ENCODE results near the gene LIPF. TPM values are rescaled to one million over a fixed set of nuclear protein-coding genes. Genes with fewer than 3 reads are reported as not detected.

Gene LIPF
- total and polyA plus RNA-seq, 8 donors, result 1.2 TPM; not detected in 7

- WGBS, 2 donors, result 70 to 81% methylated on average over 1 of the region's 1 CpG
- no peak overlapping the region for H3K27ac ChIP-seq
- H3K9me3 ChIP-seq, result no peaks in the 10 kb centered on the region
- H3K4me3 ChIP-seq, result no peak overlapping the region
- intact Hi-C loops (cut with DNase I), result no loop called here
- FAIRE-seq, result no peak
- TF ChIP-seq, protein P1, sequence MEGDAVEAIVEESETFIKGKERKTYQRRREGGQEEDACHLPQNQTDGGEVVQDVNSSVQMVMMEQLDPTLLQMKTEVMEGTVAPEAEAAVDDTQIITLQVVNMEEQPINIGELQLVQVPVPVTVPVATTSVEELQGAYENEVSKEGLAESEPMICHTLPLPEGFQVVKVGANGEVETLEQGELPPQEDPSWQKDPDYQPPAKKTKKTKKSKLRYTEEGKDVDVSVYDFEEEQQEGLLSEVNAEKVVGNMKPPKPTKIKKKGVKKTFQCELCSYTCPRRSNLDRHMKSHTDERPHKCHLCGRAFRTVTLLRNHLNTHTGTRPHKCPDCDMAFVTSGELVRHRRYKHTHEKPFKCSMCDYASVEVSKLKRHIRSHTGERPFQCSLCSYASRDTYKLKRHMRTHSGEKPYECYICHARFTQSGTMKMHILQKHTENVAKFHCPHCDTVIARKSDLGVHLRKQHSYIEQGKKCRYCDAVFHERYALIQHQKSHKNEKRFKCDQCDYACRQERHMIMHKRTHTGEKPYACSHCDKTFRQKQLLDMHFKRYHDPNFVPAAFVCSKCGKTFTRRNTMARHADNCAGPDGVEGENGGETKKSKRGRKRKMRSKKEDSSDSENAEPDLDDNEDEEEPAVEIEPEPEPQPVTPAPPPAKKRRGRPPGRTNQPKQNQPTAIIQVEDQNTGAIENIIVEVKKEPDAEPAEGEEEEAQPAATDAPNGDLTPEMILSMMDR (IDR thresholded peaks at IDR 0.05), result no peak
- no peaks in the 10 kb centered on the region for H3K27me3 ChIP-seq
- no peak for ATAC-seq
- H3K4me1 ChIP-seq, result no peaks in the 10 kb centered on the region
- no peaks in the 10 kb centered on the region for H3K36me3 ChIP-seq
- no peak for DNase-seq
These were observed 43.8 kb upstream of the LIPF start for GRCh38 chr10:88620441-88620840.

- H3K9me3 ChIP-seq, result no peaks in the 10 kb centered on the region
- no peaks in the 10 kb centered on the region for H3K27me3 ChIP-seq
- ATAC-seq, result no peak
- WGBS, 2 donors, result 64 to 66% methylated on average over 2 of the region's 2 CpGs
- H3K27ac ChIP-seq, result no peak overlapping the region
- no peaks in the 10 kb centered on the region for H3K4me1 ChIP-seq
- intact Hi-C loops (cut with DNase I), result no loop called here
- TF ChIP-seq, protein P1 (IDR thresholded peaks at IDR 0.05), result no peak
- no peak for DNase-seq
- no peak overlapping the region for H3K4me3 ChIP-seq
- FAIRE-seq, result no peak
- no peaks in the 10 kb centered on the region for H3K36me3 ChIP-seq
These were observed 40.4 kb upstream of the LIPF start for GRCh38 chr10:88623835-88624234.

GRCh38 chr10:88624840-88625239, 39.4 kb upstream of the LIPF start:
- no peak overlapping the region for H3K4me3 ChIP-seq
- intact Hi-C loops (cut with DNase I), result no loop called here
- H3K9me3 ChIP-seq, result no peaks in the 10 kb centered on the region
- ATAC-seq (no peak), FAIRE-seq (no peak), DNase-seq (no peak)
- H3K36me3 ChIP-seq, result no peaks in the 10 kb centered on the region
- no peaks in the 10 kb centered on the region for H3K27me3 ChIP-seq
- H3K4me1 ChIP-seq, result no peaks in the 10 kb centered on the region
- H3K27ac ChIP-seq, result no peak overlapping the region
- TF ChIP-seq, protein P1 (IDR thresholded peaks at IDR 0.05), result no peak

- no peak for ATAC-seq
- Histone ChIP-seq H3K4me1 (no peaks in the 10 kb centered on the region), H3K27me3 (no peaks in the 10 kb centered on the region), H3K9me3 (no peaks in the 10 kb centered on the region), H3K27ac (no peak overlapping the region), H3K36me3 (no peaks in the 10 kb centered on the region), H3K4me3 (no peak overlapping the region)
- TF ChIP-seq, protein P1 (IDR thresholded peaks at IDR 0.05), result no peak
- WGBS, 2 donors, result 17 to 21% methylated on average over 2 of the region's 2 CpGs
- DNase-seq, result no peak
- no peak for FAIRE-seq
- intact Hi-C loops (cut with DNase I), result no loop called here
These were observed 24.1 kb upstream of the LIPF start for GRCh38 chr10:88640186-88640585.

DNA sequence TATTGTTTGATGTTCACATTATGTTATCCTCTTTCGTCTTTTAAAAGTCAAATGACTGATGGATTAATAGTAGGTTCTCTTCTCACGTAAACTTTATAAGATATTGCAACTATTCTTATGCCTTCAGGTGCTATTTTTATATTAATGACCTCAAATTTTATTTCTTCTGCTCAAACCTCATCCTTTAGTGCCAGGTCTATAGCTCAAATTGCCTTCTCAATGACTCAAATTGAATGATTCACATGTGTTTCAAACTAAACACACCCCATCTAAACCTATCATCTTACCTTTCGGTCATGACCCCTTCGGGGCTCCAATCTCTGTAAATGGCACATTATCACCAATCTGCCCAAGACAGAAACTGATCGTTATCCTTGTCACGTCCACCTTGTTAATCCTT, 22.0 kb upstream of the LIPF start:
- WGBS, 2 donors, result 70 to 82% methylated on average over 6 of the region's 6 CpGs

More for the DNA sequence above, 22.0 kb upstream of the LIPF start:
- TF ChIP-seq, protein P1 (IDR thresholded peaks at IDR 0.05), result no peak
- H3K9me3 ChIP-seq, result no peaks in the 10 kb centered on the region
- no peak overlapping the region for H3K27ac ChIP-seq
- no peaks in the 10 kb centered on the region for H3K36me3 ChIP-seq
- no peaks in the 10 kb centered on the region for H3K27me3 ChIP-seq
- no peak for ATAC-seq
- intact Hi-C loops (cut with DNase I), result no loop called here
- H3K4me1 ChIP-seq, result no peaks in the 10 kb centered on the region
- H3K4me3 ChIP-seq, result no peak overlapping the region
- FAIRE-seq, result no peak
- DNase-seq, result no peak
